SK-N-SH (cell line): ENCODE results near the gene PLGRKT. TPM values are rescaled to one million over a fixed set of nuclear protein-coding genes. Genes with fewer than 3 reads are reported as not detected.
"Not testable (repeated sequence)": the region's sequence is repeated elsewhere in the genome, so short reads cannot be mapped to it uniquely, and the experiment has no call there.

Experiments
- CTCF ChIA-PET: fragments of 300-600, 350-600 bp; formaldehyde crosslinking; extraction: SDS; loops from one replicate; lab custom pipeline; 2021; lab: Yijun Ruan, JAX
- POLR2A ChIA-PET: fragments of 350-600 bp; sonication (Branson Sonifier 250); formaldehyde crosslinking; extraction: SDS; loops from one replicate; lab custom pipeline; 2020; ENCODE audit warnings: antibody characterized with exemption, inconsistent platforms; lab: Yijun Ruan, JAX
- DNase-seq: peaks from one replicate; pipeline ENCODE4 v3.0.0; 2012
- H2AFZ ChIP-seq: fragments of 200-600 bp; sonication (generic); 2 replicates; pipeline ENCODE4 v1.8.1; 2016; ENCODE audit warnings: antibody characterized with exemption, mild to moderate bottlenecking, low read depth
- H3F3A ChIP-seq: fragments of 200-600 bp; sonication (generic); replicated peaks from 2 replicates; pipeline ENCODE3; 2016; ENCODE audit warnings: antibody characterized with exemption, mild to moderate bottlenecking; ENCODE audit not compliant: insufficient read depth
- H3K27ac ChIP-seq, 2 experiments: fragments of 200-500 bp in 1 of 2; fragments of 200-600 bp in 1 of 2; sonication (Bioruptor generic) in 1 of 2; sonication (generic), shearing (Covaris generic) in 1 of 2; 2 replicates each; pipeline versions ENCODE4 v1.5.1 to v1.6.1; 2014 to 2016; ENCODE audit warnings: low read depth in 2 of 2, inconsistent platforms in 1 of 2, low read length in 1 of 2, mild to moderate bottlenecking in 1 of 2, mixed read lengths in 1 of 2
- H3K27me3 ChIP-seq: fragments of 200-600 bp; sonication (generic), shearing (Covaris generic); 2 replicates; pipeline ENCODE4 v1.6.1; 2016; ENCODE audit warnings: mixed run types; ENCODE audit not compliant: insufficient read depth
- H3K36me3 ChIP-seq, 2 experiments: fragments of 200-500 bp in 1 of 2; fragments of 200-600 bp in 1 of 2; sonication (Bioruptor generic) in 1 of 2; sonication (generic) in 1 of 2; replicated peaks in 1 of 2; 2 replicates each; pipeline versions ENCODE3 to v1.5.1; 2014 to 2016; ENCODE audit warnings: low read length in 1 of 2, mild to moderate bottlenecking in 1 of 2; ENCODE audit not compliant: insufficient read depth in 2 of 2, control insufficient read depth in 1 of 2
- H3K4me1 ChIP-seq, 2 experiments: fragments of 200-500 bp in 1 of 2; fragments of 200-600 bp in 1 of 2; sonication (Bioruptor generic) in 1 of 2; sonication (generic), shearing (Covaris generic) in 1 of 2; 2 replicates each; pipeline versions ENCODE4 v1.5.1 to v1.6.1; 2014 to 2016; ENCODE audit warnings: low read depth in 1 of 2, low read length in 1 of 2, mixed run types in 1 of 2; ENCODE audit not compliant: insufficient read depth in 2 of 2, control insufficient read depth in 1 of 2
- H3K4me2 ChIP-seq: fragments of 200-600 bp; sonication (generic), shearing (Covaris generic); 2 replicates; pipeline ENCODE4 v1.6.1; 2017; ENCODE audit warnings: mixed run types
- H3K4me3 ChIP-seq, 2 experiments: fragments of 200-500 bp in 1 of 2; fragments of 200-600 bp in 1 of 2; sonication (Bioruptor generic) in 1 of 2; sonication (generic), shearing (Covaris generic) in 1 of 2; 2 replicates each; pipeline versions ENCODE4 v1.5.1 to v1.8.1; 2014 to 2016; ENCODE audit warnings: low read depth in 2 of 2, inconsistent platforms in 1 of 2, low read length in 1 of 2, mild to moderate bottlenecking in 1 of 2, mixed read lengths in 1 of 2, moderate library complexity in 1 of 2
- H3K79me2 ChIP-seq: fragments of 200-600 bp; sonication (generic); 2 replicates; pipeline ENCODE4 v1.8.1; 2017; ENCODE audit warnings: mild to moderate bottlenecking; ENCODE audit not compliant: insufficient read depth
- H3K9ac ChIP-seq: fragments of 200-600 bp; sonication (generic); 2 replicates; pipeline ENCODE4 v1.6.1; 2017; ENCODE audit warnings: mixed run types
- H3K9me2 ChIP-seq: fragments of 200-600 bp; sonication (generic); 2 replicates; pipeline ENCODE4 v1.6.1; 2017; ENCODE audit warnings: mixed run types
- H3K9me3 ChIP-seq: fragments of 200-600 bp; sonication (generic); 2 replicates; pipeline ENCODE4 v1.6.1; 2017; ENCODE audit warnings: mixed run types, mild to moderate bottlenecking, moderate library complexity
- H4K20me1 ChIP-seq: fragments of 200-600 bp; sonication (generic); 2 replicates; pipeline ENCODE4 v1.6.1; 2017; ENCODE audit warnings: mild to moderate bottlenecking, mixed run types; ENCODE audit not compliant: insufficient read depth
- IRF3 ChIP-seq: fragments of 150-350 bp; IDR thresholded peaks from 2 replicates; pipeline ENCODE4 v1.6.1; 2016; ENCODE audit warnings: mild to moderate bottlenecking, low read depth, low read length
- NFIC ChIP-seq: IDR thresholded peaks from 2 replicates; pipeline ENCODE4 v1.4.0; 2012; ENCODE audit warnings: borderline replicate concordance
- RFX5 ChIP-seq: IDR thresholded peaks from 2 replicates; pipeline ENCODE4 v1.6.1; 2012; ENCODE audit warnings: mild to moderate bottlenecking, improper control_type of control experiment, low read length
- WGBS: methylation state at CpG from one replicate; pipeline ENCODE4 v1.1.6; 2017; ENCODE audit warnings: low lambda C conversion rate; 5-methylcytosine and 5-hydroxymethylcytosine counted together
- polyA plus RNA-seq, 3 experiments: library from polyadenylated mRNA; depleted of rRNA; stranded (reverse); fragments of >200 nt; gene quantifications; 2 replicates each; pipeline ENCODE4 v1.2.3, GENCODE V29; 2012
- TF ChIP-seq, protein P1 (sequence below): IDR thresholded peaks from 2 replicates; pipeline ENCODE4 v1.6.1; 2012; ENCODE audit warnings: mild to moderate bottlenecking, low read depth, low read length, moderate library complexity

Gene PLGRKT
- polyA plus RNA-seq, 1 of the 3 experiments (the other 2 are of a cell fraction) = 11.4 TPM

- H3K27me3 ChIP-seq, POLR2A ChIA-PET: not testable (repeated sequence)
- TF ChIP-seq, protein P1, sequence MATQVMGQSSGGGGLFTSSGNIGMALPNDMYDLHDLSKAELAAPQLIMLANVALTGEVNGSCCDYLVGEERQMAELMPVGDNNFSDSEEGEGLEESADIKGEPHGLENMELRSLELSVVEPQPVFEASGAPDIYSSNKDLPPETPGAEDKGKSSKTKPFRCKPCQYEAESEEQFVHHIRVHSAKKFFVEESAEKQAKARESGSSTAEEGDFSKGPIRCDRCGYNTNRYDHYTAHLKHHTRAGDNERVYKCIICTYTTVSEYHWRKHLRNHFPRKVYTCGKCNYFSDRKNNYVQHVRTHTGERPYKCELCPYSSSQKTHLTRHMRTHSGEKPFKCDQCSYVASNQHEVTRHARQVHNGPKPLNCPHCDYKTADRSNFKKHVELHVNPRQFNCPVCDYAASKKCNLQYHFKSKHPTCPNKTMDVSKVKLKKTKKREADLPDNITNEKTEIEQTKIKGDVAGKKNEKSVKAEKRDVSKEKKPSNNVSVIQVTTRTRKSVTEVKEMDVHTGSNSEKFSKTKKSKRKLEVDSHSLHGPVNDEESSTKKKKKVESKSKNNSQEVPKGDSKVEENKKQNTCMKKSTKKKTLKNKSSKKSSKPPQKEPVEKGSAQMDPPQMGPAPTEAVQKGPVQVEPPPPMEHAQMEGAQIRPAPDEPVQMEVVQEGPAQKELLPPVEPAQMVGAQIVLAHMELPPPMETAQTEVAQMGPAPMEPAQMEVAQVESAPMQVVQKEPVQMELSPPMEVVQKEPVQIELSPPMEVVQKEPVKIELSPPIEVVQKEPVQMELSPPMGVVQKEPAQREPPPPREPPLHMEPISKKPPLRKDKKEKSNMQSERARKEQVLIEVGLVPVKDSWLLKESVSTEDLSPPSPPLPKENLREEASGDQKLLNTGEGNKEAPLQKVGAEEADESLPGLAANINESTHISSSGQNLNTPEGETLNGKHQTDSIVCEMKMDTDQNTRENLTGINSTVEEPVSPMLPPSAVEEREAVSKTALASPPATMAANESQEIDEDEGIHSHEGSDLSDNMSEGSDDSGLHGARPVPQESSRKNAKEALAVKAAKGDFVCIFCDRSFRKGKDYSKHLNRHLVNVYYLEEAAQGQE = peak; percentile 82
- TF ChIP-seq, all 33 proteins: peak for 1; not testable (repeated sequence) for 32
- H3K9me2 ChIP-seq, H4K20me1 ChIP-seq, H2AFZ ChIP-seq, H3K4me2 ChIP-seq, H3K9me3 ChIP-seq, DNase-seq, H3K27ac ChIP-seq, H3F3A ChIP-seq, H3K79me2 ChIP-seq, H3K36me3 ChIP-seq, H3K4me3 ChIP-seq, H3K4me1 ChIP-seq, H3K9ac ChIP-seq: not testable (repeated sequence)
- 29% methylated on average over 1 of the region's 1 CpG for WGBS
- CTCF ChIA-PET = interaction anchor here (0.6 to 1.0 kb wide), 2 partner anchors 53 to 562 kb away, joined by 3 read pairs; no protein-coding TSS in a partner anchor
Observed at GRCh38 chr9:5321601-5322000, 116.1 kb downstream of the PLGRKT start.

GRCh38 chr9:5321058-5321457 is 116.7 kb downstream of the PLGRKT start:
- 0% methylated on average over 1 of the region's 1 CpG for WGBS
- no peak for TF ChIP-seq IRF3
- TF ChIP-seq RFX5 = no peak
- no peak for TF ChIP-seq NFIC
- H3K9me2 ChIP-seq = no peaks in the 10 kb centered on the region
- no peak overlapping the region for H2AFZ ChIP-seq
- H3K9ac ChIP-seq = no peak overlapping the region
- H3K36me3 ChIP-seq = no peaks in the 10 kb centered on the region
- no peaks in the 10 kb centered on the region for H3K79me2 ChIP-seq
- no peak overlapping the region for H3K4me2 ChIP-seq
- no peak for DNase-seq
- no peaks in the 10 kb centered on the region for H3K4me1 ChIP-seq
- H4K20me1 ChIP-seq = no peaks in the 10 kb centered on the region
- CTCF ChIA-PET = interaction anchor here (1.0 kb wide), 1 partner anchor 562 kb away, joined by 3 read pairs; no protein-coding TSS in a partner anchor
- H3K4me3 ChIP-seq = no peak overlapping the region
- POLR2A ChIA-PET = no interaction called here
- no peaks in the 10 kb centered on the region for H3K9me3 ChIP-seq
- H3K27me3 ChIP-seq = no peaks in the 10 kb centered on the region
- H3K27ac ChIP-seq = no peak overlapping the region
- H3F3A ChIP-seq = no peaks in the 10 kb centered on the region

- H3K4me1 ChIP-seq, H3F3A ChIP-seq, H3K36me3 ChIP-seq, H3K79me2 ChIP-seq, H3K9me2 ChIP-seq, H3K27ac ChIP-seq, H3K4me2 ChIP-seq, H3K27me3 ChIP-seq, H3K9me3 ChIP-seq, POLR2A ChIA-PET, H3K4me3 ChIP-seq, CTCF ChIA-PET, H4K20me1 ChIP-seq, H3K9ac ChIP-seq, DNase-seq, H2AFZ ChIP-seq: not testable (repeated sequence)
- 93% methylated on average over 1 of the region's 1 CpG for WGBS
Observed at GRCh38 chr9:5316406-5316805, 121.3 kb downstream of the PLGRKT start.
